Measurements from ENCODE around the gene CHN1.
A peak's percentile ranks its signal among the peaks of the same experiment; 100 is the strongest.

Gene CHN1

DNA sequence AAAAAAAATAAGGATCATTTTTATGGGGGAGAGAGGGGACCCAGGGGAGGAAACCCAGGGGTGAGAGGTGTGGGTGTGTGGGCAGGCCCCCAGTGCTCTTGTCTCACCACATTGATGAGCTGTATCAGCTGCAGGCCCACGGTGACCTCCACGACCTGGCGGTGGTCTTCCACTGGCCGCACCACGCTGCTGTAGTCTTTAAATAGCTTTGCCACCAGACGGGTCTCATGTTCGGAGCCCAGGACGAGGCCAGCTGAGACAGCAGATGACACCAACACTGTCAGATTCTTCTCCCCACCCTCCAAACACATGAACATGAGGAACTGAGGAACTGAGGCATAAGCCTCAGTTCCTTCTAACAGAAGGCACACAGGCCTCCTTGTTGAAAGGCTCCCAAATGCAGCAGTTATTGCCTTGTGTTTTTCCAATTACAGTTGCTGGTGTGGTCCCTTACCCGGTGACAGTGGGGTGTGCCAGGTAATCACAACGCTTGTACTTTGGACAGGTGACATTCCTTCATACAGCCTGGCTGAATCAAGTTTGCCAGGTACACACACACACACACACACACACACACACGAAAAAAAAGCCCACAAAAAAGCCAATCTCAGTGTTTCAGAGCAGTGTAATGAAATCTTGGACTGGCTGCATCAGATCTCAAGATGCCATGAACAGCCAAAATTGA, 245.7 kb downstream of the CHN1 start:
- DNase-seq = no peak

GRCh38 chr2:174756743-174757142, 248.4 kb downstream of the CHN1 start:
- no peak for DNase-seq

- peak; percentile 25 for DNase-seq
Observed at GRCh38 chr2:174753038-174753633, 252.0 kb downstream of the CHN1 start.

DNA sequence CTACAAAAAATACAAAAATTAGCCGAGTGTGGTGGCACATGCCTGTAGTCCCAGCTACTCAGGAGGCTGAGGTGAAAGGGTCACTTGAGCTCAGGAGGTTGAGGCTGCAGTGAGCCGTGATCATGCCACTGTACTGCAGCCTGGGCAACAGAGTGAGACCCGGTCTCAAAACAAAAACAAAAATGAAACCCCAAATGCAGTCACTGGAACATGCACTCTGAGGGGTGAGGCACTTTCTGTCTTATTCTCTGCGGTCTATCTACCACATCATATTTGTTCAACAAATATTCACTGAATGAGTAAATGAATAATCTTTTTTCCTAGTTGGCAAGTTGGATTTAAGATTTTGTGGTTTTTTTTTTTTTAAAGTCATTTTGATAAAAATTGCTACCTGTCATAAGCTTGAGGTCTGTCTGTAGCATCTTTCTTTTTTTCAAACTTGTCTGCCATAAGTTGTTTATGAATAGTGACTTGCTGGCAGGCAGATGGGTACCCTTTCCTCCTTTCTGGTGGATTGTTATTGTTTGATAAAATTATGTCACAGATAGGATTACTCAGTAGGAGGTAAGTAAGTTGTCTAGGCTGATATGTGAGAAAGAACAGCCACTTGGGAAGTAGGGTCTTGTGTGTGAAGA, 252.7 kb downstream of the CHN1 start:
- peak; percentile 10 for DNase-seq

DNA sequence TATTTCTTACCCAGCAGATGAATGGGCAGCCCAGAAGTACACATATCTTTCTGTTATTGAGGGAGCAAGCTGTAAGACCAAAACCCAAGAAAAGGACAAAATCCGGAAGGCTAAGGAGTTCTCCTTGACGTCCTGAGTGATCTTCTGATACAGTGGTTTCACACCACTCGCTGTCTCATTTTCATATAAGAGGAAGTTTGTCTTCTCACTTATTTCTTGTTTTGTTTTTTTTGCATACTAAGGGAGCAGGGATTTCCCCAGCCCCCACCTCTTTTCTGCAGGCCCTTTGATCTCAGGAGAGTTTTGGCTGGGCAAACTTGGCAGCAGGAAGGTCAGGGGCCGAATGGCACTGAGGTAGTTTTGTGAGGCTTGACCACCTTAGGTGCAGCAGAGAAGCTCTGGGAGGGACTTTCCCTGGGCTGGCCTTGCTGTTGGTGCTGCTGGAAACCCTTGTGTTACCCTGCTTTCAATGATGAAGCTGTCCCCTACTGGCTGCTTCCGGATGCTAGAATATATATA, 254.2 kb downstream of the CHN1 start:
- DNase-seq = peak; percentile 37

- DNase-seq = no peak
Observed at GRCh38 chr2:174749793-174750192, 255.4 kb downstream of the CHN1 start.

- peak; percentile 68 for DNase-seq
Observed at GRCh38 chr2:174748948-174749347, 256.2 kb downstream of the CHN1 start.
